Measurements from ENCODE around the gene ACOX1.

ACOX1 gene

GRCh38 chr17:75978938-75979704 is at the start of gene ACOX1, which contains the start of gene TEN1 (continued):
- TF ChIP-seq REST (tag by site-specific recombination; IDR thresholded peaks at IDR 0.05) (no peak), ZNF423 (tag by site-specific recombination; IDR thresholded peaks at IDR 0.05) (0 out of 2 replicates have a peak, but pooled peaks have one; percentile 12), ZNF624 (tag by site-specific recombination; IDR thresholded peaks at IDR 0.05) (no peak), TSHZ1 (tag by site-specific recombination; IDR thresholded peaks at IDR 0.05; ENCODE audit: borderline replicate concordance) (0 out of 2 replicates have a peak, but pooled peaks have one; percentile 3), ZSCAN4 (tag by site-specific recombination; IDR thresholded peaks at IDR 0.05) (no peak), ZNF146 (tag by site-specific recombination; IDR thresholded peaks at IDR 0.05) (no peak), ZNF138 (tag by site-specific recombination; IDR thresholded peaks at IDR 0.05; ENCODE audit: borderline replicate concordance) (no peak), ZBTB48 (tag by site-specific recombination; IDR thresholded peaks at IDR 0.05) (peak; percentile 74; the same call in 1 of the 2 replicates)
- TF ChIP-seq, protein P1, sequence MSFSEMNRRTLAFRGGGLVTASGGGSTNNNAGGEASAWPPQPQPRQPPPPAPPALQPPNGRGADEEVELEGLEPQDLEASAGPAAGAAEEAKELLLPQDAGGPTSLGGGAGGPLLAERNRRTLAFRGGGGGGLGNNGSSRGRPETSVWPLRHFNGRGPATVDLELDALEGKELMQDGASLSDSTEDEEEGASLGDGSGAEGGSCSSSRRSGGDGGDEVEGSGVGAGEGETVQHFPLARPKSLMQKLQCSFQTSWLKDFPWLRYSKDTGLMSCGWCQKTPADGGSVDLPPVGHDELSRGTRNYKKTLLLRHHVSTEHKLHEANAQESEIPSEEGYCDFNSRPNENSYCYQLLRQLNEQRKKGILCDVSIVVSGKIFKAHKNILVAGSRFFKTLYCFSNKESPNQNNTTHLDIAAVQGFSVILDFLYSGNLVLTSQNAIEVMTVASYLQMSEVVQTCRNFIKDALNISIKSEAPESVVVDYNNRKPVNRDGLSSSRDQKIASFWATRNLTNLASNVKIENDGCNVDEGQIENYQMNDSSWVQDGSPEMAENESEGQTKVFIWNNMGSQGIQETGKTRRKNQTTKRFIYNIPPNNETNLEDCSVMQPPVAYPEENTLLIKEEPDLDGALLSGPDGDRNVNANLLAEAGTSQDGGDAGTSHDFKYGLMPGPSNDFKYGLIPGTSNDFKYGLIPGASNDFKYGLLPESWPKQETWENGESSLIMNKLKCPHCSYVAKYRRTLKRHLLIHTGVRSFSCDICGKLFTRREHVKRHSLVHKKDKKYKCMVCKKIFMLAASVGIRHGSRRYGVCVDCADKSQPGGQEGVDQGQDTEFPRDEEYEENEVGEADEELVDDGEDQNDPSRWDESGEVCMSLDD (tag by site-specific recombination; IDR thresholded peaks at IDR 0.05), result peak; percentile 88

GRCh38 chr17:76027159-76027839 is 48.3 kb upstream of the ACOX1 start, which contains the start of gene EVPL:
TSS of gene EVPL (minus strand) at chr17:76027306. CDS start at chr17:76027198, 108 bp downstream.
- peaks cover 12% of the 10 kb centered on the region for H3K4me1 ChIP-seq (ENCODE audit: control insufficient read depth, insufficient read depth, low read length)
- no peaks in the 10 kb centered on the region for H3K9me3 ChIP-seq (ENCODE audit: control insufficient read depth, insufficient read depth, low read depth, low read length)
- no peak for TF ChIP-seq ZNF624 (tag by site-specific recombination; IDR thresholded peaks at IDR 0.05)
- TF ChIP-seq ZEB2 (tag by site-specific recombination; IDR thresholded peaks at IDR 0.05), result no peak
- no peak for TF ChIP-seq ZNF660 (tag by site-specific recombination; IDR thresholded peaks at IDR 0.05)
- TF ChIP-seq EGR2 (tag by site-specific recombination; IDR thresholded peaks at IDR 0.05; ENCODE audit: low read depth), result peak; percentile 70
- TF ChIP-seq ZNF404 (tag by site-specific recombination; IDR thresholded peaks at IDR 0.05), result no peak
- TF ChIP-seq ZNF530 (tag by site-specific recombination; IDR thresholded peaks at IDR 0.05; ENCODE audit: low read depth), result no peak
- no peak for TF ChIP-seq ZNF837 (tag by site-specific recombination; IDR thresholded peaks at IDR 0.05)
- peak; percentile 59 for TF ChIP-seq ZFHX2 (tag by site-specific recombination; conservative IDR thresholded peaks at IDR 0.05)
- peak; percentile 86 for TF ChIP-seq KLF1 (tag by site-specific recombination; IDR thresholded peaks at IDR 0.05)
- TF ChIP-seq, protein P2, sequence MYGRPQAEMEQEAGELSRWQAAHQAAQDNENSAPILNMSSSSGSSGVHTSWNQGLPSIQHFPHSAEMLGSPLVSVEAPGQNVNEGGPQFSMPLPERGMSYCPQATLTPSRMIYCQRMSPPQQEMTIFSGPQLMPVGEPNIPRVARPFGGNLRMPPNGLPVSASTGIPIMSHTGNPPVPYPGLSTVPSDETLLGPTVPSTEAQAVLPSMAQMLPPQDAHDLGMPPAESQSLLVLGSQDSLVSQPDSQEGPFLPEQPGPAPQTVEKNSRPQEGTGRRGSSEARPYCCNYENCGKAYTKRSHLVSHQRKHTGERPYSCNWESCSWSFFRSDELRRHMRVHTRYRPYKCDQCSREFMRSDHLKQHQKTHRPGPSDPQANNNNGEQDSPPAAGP (tag by site-specific recombination; IDR thresholded peaks at IDR 0.05), result peak; percentile 49; the same call in 1 of the 2 replicates
- ChIA-PET POLR2A (interaction anchor here (0.7 kb wide), 1 partner anchor 22 kb away, joined by 3 read pairs; no protein-coding TSS in a partner anchor), CTCF (interaction anchor here (0.6 to 0.7 kb wide), 2 partner anchors 13 to 76 kb away, joined by 4 to 6 read pairs; no protein-coding TSS in a partner anchor)
- no peak within 1 kb of the TSS for H3K27ac ChIP-seq (ENCODE audit: extremely low read depth, low read depth, low read length)
- H3K36me3 ChIP-seq (ENCODE audit: control insufficient read depth in 2 of 2, insufficient read depth in 1 of 2, low read length in 2 of 2), result no peaks in the 10 kb centered on the region; a peak in 1 of 3 replicates
- H3K4me3 ChIP-seq (ENCODE audit: low read depth, low read length), result no peak within 1 kb of the TSS

Measured in HEK293 (cell line).